ENCODE data around the gene DKK3. TPM values are rescaled to one million over a fixed set of nuclear protein-coding genes. Genes with fewer than 3 reads are reported as not detected.

DKK3 gene
- total RNA-seq, 1 experiment from 2014 or later = 0.33 TPM

- CTCF ChIA-PET = interaction anchor here (0.7 to 1.3 kb wide), 3 partner anchors 14 to 43 kb away, joined by 3 to 6 read pairs (median 4); no protein-coding TSS in a partner anchor
- Mint-ChIP-seq H3K9me3 (ENCODE audit: unreplicated experiment) (no peaks in the 10 kb centered on the region), H3K27me3 (ENCODE audit: insufficient read depth, unreplicated experiment) (peaks cover 13% of the 10 kb centered on the region), H3K36me3 (ENCODE audit: insufficient read depth, unreplicated experiment) (no peaks in the 10 kb centered on the region), H3K27ac (ENCODE audit: low read depth, unreplicated experiment) (no peak overlapping the region), H3K4me3 (ENCODE audit: unreplicated experiment) (no peak overlapping the region), H3K4me1 (ENCODE audit: insufficient read depth, unreplicated experiment) (peaks cover 13% of the 10 kb centered on the region)
- no TSS peak for BruUV-seq (replicated peaks)
- intact Hi-C loops (cut with micrococcal nuclease) = no loop called here
- POLR2A ChIA-PET = interaction anchor here (0.7 to 1.8 kb wide), 5 partner anchors 11 to 39 kb away, joined by 3 to 7 read pairs (median 4); no protein-coding TSS in a partner anchor
- DNase-seq (ENCODE audit: unreplicated experiment) = no peak
- TF ChIP-seq CTCF (IDR thresholded peaks at IDR 0.05; ENCODE audit: unreplicated experiment) = no peak
Observed at GRCh38 chr11:12005061-12005460, 3.4 kb downstream of the DKK3 start.

- peaks cover 13% of the 10 kb centered on the region for H3K4me1 Mint-ChIP-seq (ENCODE audit: insufficient read depth, unreplicated experiment)
- TF ChIP-seq CTCF (IDR thresholded peaks at IDR 0.05; ENCODE audit: unreplicated experiment) = no peak
- CTCF ChIA-PET = no interaction called here
Observed at GRCh38 chr11:12003815-12004214, 4.6 kb downstream of the DKK3 start.

GRCh38 chr11:12003336-12003735, 5.1 kb downstream of the DKK3 start:
- no peak for DNase-seq (ENCODE audit: unreplicated experiment)
- no peak for TF ChIP-seq CTCF (IDR thresholded peaks at IDR 0.05; ENCODE audit: unreplicated experiment)
- no peaks in the 10 kb centered on the region for H3K9me3 Mint-ChIP-seq (ENCODE audit: unreplicated experiment)
- peaks cover 17% of the 10 kb centered on the region for H3K4me1 Mint-ChIP-seq (ENCODE audit: insufficient read depth, unreplicated experiment)
- H3K36me3 Mint-ChIP-seq (ENCODE audit: insufficient read depth, unreplicated experiment) = no peaks in the 10 kb centered on the region
- no TSS peak for BruUV-seq (replicated peaks)
- no peak overlapping the region for H3K4me3 Mint-ChIP-seq (ENCODE audit: unreplicated experiment)
- no peak overlapping the region for H3K27ac Mint-ChIP-seq (ENCODE audit: low read depth, unreplicated experiment)
- peaks cover under 1% of the 10 kb centered on the region for H3K27me3 Mint-ChIP-seq (ENCODE audit: insufficient read depth, unreplicated experiment)
- POLR2A ChIA-PET = interaction anchor here (0.7 kb wide), 1 partner anchor 8 kb away, joined by 5 read pairs; no protein-coding TSS in a partner anchor
- intact Hi-C loops (cut with micrococcal nuclease) = no loop called here
- CTCF ChIA-PET = interaction anchor here (0.6 kb wide), 1 partner anchor 1024 kb away, joined by 3 read pairs; no protein-coding TSS in a partner anchor

More at GRCh38 chr11:12003815-12004214, 4.6 kb downstream of the DKK3 start:
- intact Hi-C loops (cut with micrococcal nuclease) = no loop called here
- POLR2A ChIA-PET = interaction anchor here (0.7 kb wide), 1 partner anchor 9 kb away, joined by 5 read pairs; no protein-coding TSS in a partner anchor
- Mint-ChIP-seq H3K27ac (ENCODE audit: low read depth, unreplicated experiment) (no peak overlapping the region), H3K36me3 (ENCODE audit: insufficient read depth, unreplicated experiment) (no peaks in the 10 kb centered on the region), H3K9me3 (ENCODE audit: unreplicated experiment) (no peaks in the 10 kb centered on the region), H3K4me3 (ENCODE audit: unreplicated experiment) (no peak overlapping the region), H3K27me3 (ENCODE audit: insufficient read depth, unreplicated experiment) (peaks cover 6% of the 10 kb centered on the region)
- BruUV-seq (replicated peaks) = no TSS peak
- no peak for DNase-seq (ENCODE audit: unreplicated experiment)

GRCh38 chr11:12001186-12001585, 7.2 kb downstream of the DKK3 start:
- no peak for TF ChIP-seq CTCF (IDR thresholded peaks at IDR 0.05; ENCODE audit: unreplicated experiment)
- no peak overlapping the region for H3K4me3 Mint-ChIP-seq (ENCODE audit: unreplicated experiment)
- H3K27ac Mint-ChIP-seq (ENCODE audit: low read depth, unreplicated experiment) = no peak overlapping the region
- intact Hi-C loops (cut with micrococcal nuclease) = no loop called here
- DNase-seq (ENCODE audit: unreplicated experiment) = no peak
- peaks cover 24% of the 10 kb centered on the region for H3K4me1 Mint-ChIP-seq (ENCODE audit: insufficient read depth, unreplicated experiment)
- ChIA-PET CTCF (no interaction called here), POLR2A (no interaction called here)
- H3K9me3 Mint-ChIP-seq (ENCODE audit: unreplicated experiment) = no peaks in the 10 kb centered on the region
- BruUV-seq (replicated peaks) = no TSS peak
- H3K27me3 Mint-ChIP-seq (ENCODE audit: insufficient read depth, unreplicated experiment) = no peaks in the 10 kb centered on the region
- H3K36me3 Mint-ChIP-seq (ENCODE audit: insufficient read depth, unreplicated experiment) = no peaks in the 10 kb centered on the region
